GM19239 (cell line): Measurements from ENCODE around the gene GPI.
A peak's percentile ranks its signal among the peaks of the same experiment; 100 is the strongest.
"Not testable (repeated sequence)": the region's sequence is repeated elsewhere in the genome, so short reads cannot be mapped to it uniquely, and the experiment has no call there.

Experiments
- DNase-seq: peaks from one replicate; pipeline ENCODE4 v3.0.0; 2011; ENCODE audit warnings: low spot score; ENCODE audit not compliant: insufficient read length
- FAIRE-seq: peaks from 2 replicates; lab custom pipeline; 2011; peaks lifted over from hg19 to GRCh38; lab: Jason Lieb, UNC

Gene GPI

GRCh38 chr19:34365463-34366401 lies 736 bp downstream of the GPI start:
- FAIRE-seq = peak; percentile 26
- DNase-seq = no peak

- DNase-seq (no peak), FAIRE-seq (no peak)
Observed at GRCh38 chr19:34366738-34367623, 2.0 kb downstream of the GPI start.

DNA sequence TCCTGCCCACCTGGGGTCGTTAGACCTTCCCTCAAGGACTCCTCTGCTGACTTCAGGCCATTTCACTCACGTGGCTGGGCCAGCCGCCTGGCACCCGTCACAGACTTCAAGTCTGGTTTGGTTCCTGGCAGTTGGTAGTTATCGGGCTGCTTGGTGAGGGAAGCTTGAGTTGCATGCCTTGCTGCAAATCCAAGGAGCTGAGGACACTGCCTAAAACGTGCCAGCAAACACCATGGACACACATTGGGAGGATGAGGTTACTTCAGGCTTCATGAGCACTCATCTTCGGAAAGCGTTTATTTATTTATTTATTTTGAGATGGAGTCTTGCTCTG lies 2.6 kb downstream of the GPI start:
- FAIRE-seq = no peak
- no peak for DNase-seq

DNA sequence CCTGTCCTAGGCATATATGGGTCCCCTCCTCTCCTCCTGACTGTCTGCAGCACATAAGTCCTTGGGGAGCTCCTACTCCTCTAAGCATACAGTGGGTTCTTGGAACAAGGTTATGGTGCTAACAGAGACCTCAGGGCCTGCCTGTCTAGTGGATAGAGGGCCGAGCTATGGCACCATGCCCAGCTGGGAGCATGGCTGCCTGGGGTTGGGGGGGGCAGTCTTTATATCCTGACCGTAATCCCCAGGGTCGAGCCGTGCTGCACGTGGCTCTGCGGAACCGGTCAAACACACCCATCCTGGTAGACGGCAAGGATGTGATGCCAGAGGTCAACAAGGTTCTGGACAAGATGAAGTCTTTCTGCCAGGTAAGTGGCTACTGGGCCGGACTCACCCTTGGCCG lies 3.3 kb downstream of the GPI start:
- no peak for DNase-seq
- FAIRE-seq = no peak

DNA sequence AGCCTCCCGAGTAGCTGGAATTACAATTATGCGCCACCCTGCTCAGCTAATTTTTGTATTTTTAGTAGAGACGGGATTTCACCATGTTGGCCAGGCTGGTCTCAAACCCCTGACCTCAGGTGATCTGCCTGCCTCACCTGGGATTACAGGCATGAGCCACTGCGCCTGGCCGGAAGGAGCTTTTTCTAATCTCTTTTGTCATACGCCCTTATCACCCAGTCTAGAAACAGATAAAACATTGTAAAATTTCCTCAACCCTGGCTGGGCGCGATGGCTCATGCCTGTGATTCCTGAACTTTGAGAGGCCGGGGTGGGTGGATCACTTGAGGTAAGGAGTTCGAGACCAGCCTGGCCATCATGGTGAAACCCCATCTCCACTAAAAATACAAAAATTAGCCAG lies 4.2 kb downstream of the GPI start:
- not testable (repeated sequence) for DNase-seq, FAIRE-seq

DNA sequence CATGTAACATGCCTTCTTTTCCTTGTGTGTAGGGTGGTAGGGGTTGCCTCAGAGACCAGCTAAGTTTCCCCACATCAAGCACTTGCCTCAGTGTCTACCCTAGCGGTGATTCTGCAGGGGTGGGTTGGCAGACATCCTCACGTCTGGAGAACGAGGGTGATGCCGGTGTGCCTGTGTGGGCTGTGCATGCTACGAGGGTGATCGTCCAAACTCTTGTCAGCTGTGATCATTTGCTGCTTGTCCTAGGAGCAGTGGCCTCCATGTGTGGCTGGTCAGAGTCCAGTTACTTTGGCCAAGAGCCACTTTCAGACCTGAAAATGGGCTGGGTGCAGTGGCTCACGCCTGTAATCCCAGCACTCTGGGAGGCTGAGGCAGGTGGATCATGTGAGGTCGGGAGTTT lies 5.1 kb downstream of the GPI start:
- no peak for DNase-seq
- no peak for FAIRE-seq

DNA sequence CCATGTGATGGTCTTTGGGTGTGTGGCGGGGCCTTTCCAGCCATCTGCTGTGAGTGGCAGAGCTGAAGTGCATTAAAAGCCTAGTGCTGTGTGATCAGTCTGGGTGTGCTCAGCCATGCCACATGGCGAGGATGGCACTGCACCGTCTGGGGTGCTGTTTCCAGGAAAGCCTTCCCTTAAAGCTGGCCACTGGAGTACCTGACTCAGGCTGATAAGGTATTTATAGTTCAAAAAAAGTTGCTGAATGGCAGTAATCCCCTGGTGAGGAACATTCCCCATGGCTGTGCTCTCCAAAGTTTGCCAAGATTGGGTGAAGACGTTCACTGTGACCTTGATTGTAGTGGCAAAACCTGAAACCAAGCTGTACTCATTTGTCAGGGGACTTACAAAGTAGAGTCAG lies 6.0 kb downstream of the GPI start:
- no peak for DNase-seq
- no peak for FAIRE-seq

- FAIRE-seq (no peak), DNase-seq (no peak)
Observed at GRCh38 chr19:34373601-34374288, 8.7 kb downstream of the GPI start.

DNA sequence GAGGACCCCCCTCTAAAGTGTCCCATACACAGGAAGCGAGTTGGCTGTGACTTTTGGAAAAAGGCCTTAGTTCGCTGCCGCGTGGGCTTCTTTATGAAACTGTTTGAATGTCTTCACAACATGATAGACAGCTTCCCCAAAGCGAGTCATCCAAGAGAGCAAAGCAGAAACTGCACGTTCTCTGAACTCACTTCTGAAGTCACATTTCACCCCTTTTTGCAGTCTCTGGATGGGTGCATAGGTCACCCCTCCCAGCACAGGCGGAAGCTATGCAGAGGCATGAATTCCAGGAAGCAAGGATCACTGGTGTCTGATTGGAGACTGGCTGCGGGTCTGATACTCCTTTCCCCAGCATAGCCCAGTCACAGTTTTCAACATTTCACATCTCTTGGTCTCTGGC lies 10.6 kb downstream of the GPI start:
- FAIRE-seq = no peak
- no peak for DNase-seq

GRCh38 chr19:34380639-34381241 lies 15.7 kb downstream of the GPI start:
- FAIRE-seq = no peak

GRCh38 chr19:34381399-34382251 lies 16.6 kb downstream of the GPI start:
- DNase-seq = no peak
- FAIRE-seq = no peak

More at GRCh38 chr19:34380639-34381241, 15.7 kb downstream of the GPI start:
- no peak for DNase-seq

GRCh38 chr19:34382471-34382870 lies 17.5 kb downstream of the GPI start:
- DNase-seq = no peak
- no peak for FAIRE-seq

GRCh38 chr19:34383599-34383998 lies 18.6 kb downstream of the GPI start:
- FAIRE-seq = no peak

DNA sequence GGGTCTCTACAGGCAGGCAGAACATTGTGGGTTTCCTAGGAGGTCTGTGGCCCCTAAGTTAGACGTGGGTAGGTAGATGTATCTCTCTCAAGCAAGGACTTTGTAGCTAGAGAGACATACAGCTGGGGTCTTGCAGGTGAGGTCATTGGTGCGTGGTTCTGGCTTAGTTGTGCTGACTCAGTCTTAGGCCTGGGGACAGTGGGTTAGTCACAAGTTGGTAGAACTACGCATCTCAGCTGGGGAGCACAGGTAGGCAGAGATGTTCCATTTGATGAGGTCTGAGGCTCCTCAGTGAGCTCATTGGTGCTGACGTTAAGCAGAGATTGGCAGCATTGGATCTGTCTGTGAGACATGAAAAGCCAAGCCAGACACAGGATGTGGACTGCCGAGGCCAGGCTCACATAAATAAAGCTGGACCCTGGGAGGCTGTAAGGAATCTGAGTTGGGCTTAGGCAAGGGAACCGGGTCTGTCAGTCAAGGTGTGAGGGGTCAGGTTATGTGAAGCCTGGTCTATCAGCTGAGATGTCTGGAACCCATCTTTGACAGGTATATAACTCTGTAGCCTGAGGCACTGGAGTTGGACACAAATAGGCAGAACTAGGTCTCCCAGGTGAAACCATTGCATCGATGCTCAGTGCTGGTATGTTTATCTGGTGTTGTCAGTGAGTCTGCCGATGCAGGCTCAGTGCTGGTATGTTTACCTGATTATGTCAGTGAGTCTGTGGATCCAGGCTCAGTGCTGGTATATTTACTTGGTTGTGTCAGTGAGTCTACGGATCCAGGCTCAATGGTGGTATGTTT lies 21.8 kb downstream of the GPI start:
- DNase-seq (no peak), FAIRE-seq (no peak)

More at GRCh38 chr19:34383599-34383998, 18.6 kb downstream of the GPI start:
- no peak for DNase-seq

DNA sequence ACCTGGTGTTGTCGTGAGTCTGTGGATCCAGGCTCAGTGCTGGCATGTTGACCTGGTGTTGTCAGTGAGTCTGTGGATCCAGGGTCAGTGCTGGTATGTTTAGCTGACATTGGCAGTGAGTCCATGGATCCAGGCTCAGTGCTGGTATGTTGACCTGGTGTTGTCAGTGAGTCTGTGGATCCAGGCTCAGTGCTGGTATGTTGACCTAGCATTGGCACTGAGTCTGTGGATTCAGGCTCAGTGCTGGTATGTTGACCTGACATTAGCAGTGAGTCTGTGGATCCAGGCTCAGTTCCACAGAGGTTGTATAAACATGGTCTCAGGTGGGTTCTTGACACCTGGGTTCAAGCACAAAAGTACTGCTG lies 22.4 kb downstream of the GPI start:
- FAIRE-seq (no peak), DNase-seq (no peak)

- DNase-seq, FAIRE-seq: not testable (repeated sequence)
Observed at GRCh38 chr19:34388745-34389144, 23.7 kb downstream of the GPI start.

DNA sequence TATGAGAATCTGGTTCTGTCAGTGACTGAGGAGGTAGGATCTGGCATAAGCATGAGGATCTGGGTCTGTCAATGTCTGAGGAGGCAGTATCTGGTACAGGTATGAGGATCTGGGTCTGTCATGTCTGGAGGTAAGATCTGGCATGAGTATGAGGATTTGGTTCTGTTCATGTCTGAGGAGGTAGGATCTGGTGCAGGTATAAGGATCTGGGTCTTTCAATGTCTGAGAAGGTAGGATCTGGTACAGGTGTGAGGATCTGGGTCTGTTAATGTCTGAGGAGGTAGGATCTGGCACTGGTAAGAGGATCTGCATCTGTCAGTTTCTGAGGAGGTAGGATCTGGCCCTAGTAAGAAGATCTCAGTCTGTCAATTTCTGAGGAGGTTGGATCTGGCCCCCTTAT lies 26.8 kb downstream of the GPI start:
- peak; percentile 56 for FAIRE-seq
- no peak for DNase-seq

- DNase-seq (no peak), FAIRE-seq (no peak)
Observed at GRCh38 chr19:34393031-34393430, 28.0 kb downstream of the GPI start.

DNA sequence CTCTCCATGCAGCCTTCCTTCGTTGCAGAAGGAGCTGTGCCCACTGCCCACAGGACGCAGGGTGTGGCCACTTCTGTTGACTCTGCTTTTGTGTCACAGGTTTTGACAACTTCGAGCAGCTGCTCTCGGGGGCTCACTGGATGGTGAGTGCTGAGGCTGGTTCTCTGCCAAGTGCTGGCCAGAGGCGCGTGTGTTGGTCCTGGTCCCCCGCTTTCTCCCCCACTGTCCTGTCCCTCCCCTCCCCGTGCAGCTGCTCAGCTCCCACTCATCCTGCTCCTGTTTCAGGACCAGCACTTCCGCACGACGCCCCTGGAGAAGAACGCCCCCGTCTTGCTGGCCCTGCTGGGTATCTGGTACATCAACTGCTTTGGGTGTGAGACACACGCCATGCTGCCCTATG lies 28.6 kb downstream of the GPI start:
- no peak for FAIRE-seq

More for the DNA sequence above, 28.6 kb downstream of the GPI start:
- no peak for DNase-seq
